HCT116 (cell line): Measurements from ENCODE around the gene CCDC134. TPM values are rescaled to one million over a fixed set of nuclear protein-coding genes. Genes with fewer than 3 reads are reported as not detected.

Experiments
- ATAC-seq: fragments of 200-7000 bp; cut with Tn5 transposase; 2 replicates; pipeline ENCODE4 v1.9.1; 2020; ENCODE audit warnings: mild to moderate bottlenecking, moderate library complexity
- BruUV-seq: library from RNA; stranded (reverse); fragments of 400-500 nt; replicated peaks from 2 replicates; lab custom pipeline; 2021; lab: Mats Ljungman, UMichigan
- CTCF ChIA-PET: fragments of 300-600 bp; sonication (Branson Sonifier 250); formaldehyde crosslinking; loops from one replicate; lab custom pipeline; 2021; ENCODE audit warnings: antibody characterized with exemption; lab: Charles Lee
- POLR2A ChIA-PET: fragments of 300-600, 350-600 bp; sonication (Branson Sonifier 250); formaldehyde crosslinking; loops from one replicate; lab custom pipeline; 2021; ENCODE audit warnings: antibody characterized with exemption; lab: Charles Lee
- RAD21 ChIA-PET, 2 experiments: fragments of 300-600 bp; sonication (Branson Sonifier 250); formaldehyde crosslinking; loops; one replicate each; lab custom pipeline; 2023; ENCODE audit warnings: low total read pairs in 2 of 2; ENCODE audit not compliant: uncharacterized antibody in 2 of 2, unreplicated experiment in 2 of 2, low non-redundant PET in 1 of 2; lab: Charles Lee
- DNase-seq: peaks from one replicate; pipeline ENCODE4 v3.0.0-alpha.2; 2010; ENCODE audit warnings: low read depth, low spot score
- H2AFZ ChIP-seq: fragments of 200-600 bp; shearing (Covaris generic), sonication (generic); 2 replicates; pipeline ENCODE4 v1.6.1; 2017; ENCODE audit warnings: low read depth, mixed run types, mixed read lengths, antibody characterized with exemption, low read length; ENCODE audit not compliant: poor library complexity, severe bottlenecking
- H3K27ac ChIP-seq: 2 replicates; pipeline ENCODE4 v1.5.1; 2012; ENCODE audit warnings: low read depth, low read length
- H3K27me3 ChIP-seq: fragments of 200-600 bp; sonication (generic); 2 replicates; pipeline ENCODE4 v1.6.1; 2016; ENCODE audit warnings: mixed run types, low read length, mixed read lengths; ENCODE audit not compliant: insufficient read depth
- H3K36me3 ChIP-seq, 2 experiments: fragments of 200-500 bp in 1 of 2; fragments of 200-600 bp in 1 of 2; sonication (Bioruptor generic) in 1 of 2; sonication (generic) in 1 of 2; 2 replicates each; pipeline versions ENCODE4 v1.5.1 to v1.6.1; 2014 to 2016; ENCODE audit warnings: low read length in 2 of 2, inconsistent platforms in 1 of 2, mixed read lengths in 1 of 2, mixed run types in 1 of 2; ENCODE audit not compliant: insufficient read depth in 2 of 2, control insufficient read depth in 1 of 2
- H3K4me1 ChIP-seq, 2 experiments: fragments of 200-600 bp in 1 of 2; sonication (generic) in 1 of 2; 2 replicates each; pipeline versions ENCODE4 v1.5.1 to v1.6.1; 2012 to 2017; ENCODE audit warnings: low read length in 2 of 2, inconsistent platforms in 1 of 2, mild to moderate bottlenecking in 1 of 2, mixed read lengths in 1 of 2, mixed run types in 1 of 2, moderate library complexity in 1 of 2; ENCODE audit not compliant: insufficient read depth in 2 of 2, control insufficient read depth in 1 of 2
- H3K4me2 ChIP-seq: fragments of 200-600 bp; sonication (generic); 2 replicates; pipeline ENCODE4 v1.6.1; 2017; ENCODE audit warnings: mixed run types, low read length, mixed read lengths
- H3K4me3 ChIP-seq, 2 experiments: fragments of 200-600 bp in 1 of 2; sonication (generic) in 1 of 2; replicated peaks in 1 of 2; 2 replicates each; pipeline ENCODE4 v1.5.1; 2011 to 2016; ENCODE audit warnings: low read length in 2 of 2, control low read depth in 1 of 2, low read depth in 1 of 2, mild to moderate bottlenecking in 1 of 2, mixed read lengths in 1 of 2, mixed run types in 1 of 2
- H3K79me2 ChIP-seq: fragments of 200-600 bp; sonication (generic); 2 replicates; pipeline ENCODE4 v1.6.1; 2017; ENCODE audit warnings: mild to moderate bottlenecking, mixed run types, low read length, moderate library complexity, mixed read lengths; ENCODE audit not compliant: insufficient read depth
- H3K9ac ChIP-seq: fragments of 200-600 bp; sonication (generic); 2 replicates; pipeline ENCODE4 v1.6.1; 2016; ENCODE audit warnings: low read length, mixed read lengths
- H3K9me2 ChIP-seq: fragments of 200-600 bp; sonication (generic), shearing (Covaris generic); 2 replicates; pipeline ENCODE4 v1.6.1; 2017; ENCODE audit warnings: mixed run types, mild to moderate bottlenecking, moderate library complexity; ENCODE audit not compliant: insufficient read depth
- H3K9me3 ChIP-seq, 2 experiments: fragments of 200-500 bp in 1 of 2; fragments of 200-600 bp in 1 of 2; sonication (Bioruptor generic) in 1 of 2; sonication (generic) in 1 of 2; 2 replicates each; pipeline ENCODE4 v1.6.1; 2014 to 2017; ENCODE audit warnings: low read length in 2 of 2, mixed read lengths in 2 of 2, inconsistent platforms in 1 of 2, low read depth in 1 of 2, mild to moderate bottlenecking in 1 of 2, mixed run types in 1 of 2, moderate library complexity in 1 of 2; ENCODE audit not compliant: control insufficient read depth in 1 of 2, insufficient read depth in 1 of 2
- H4K20me1 ChIP-seq: fragments of 200-600 bp; sonication (generic), shearing (Covaris generic); 2 replicates; pipeline ENCODE4 v1.6.1; 2017; ENCODE audit warnings: mixed run types, mild to moderate bottlenecking, moderate library complexity; ENCODE audit not compliant: insufficient read depth
- CBX3 ChIP-seq: IDR thresholded peaks from 2 replicates; pipeline ENCODE4 v1.6.1; 2012; ENCODE audit warnings: low read depth
- CEBPB ChIP-seq: IDR thresholded peaks from 2 replicates; pipeline ENCODE4 v1.6.1; 2012; ENCODE audit warnings: low read depth
- CTCF ChIP-seq, 3 experiments: fragments of 200-600 bp in 1 of 3; sonication (generic) in 1 of 3; IDR thresholded peaks in 2 of 3; conservative IDR thresholded peaks in 1 of 3; 2 replicates each; pipeline ENCODE4 v1.5.1; 2012 to 2017; ENCODE audit warnings: low read depth in 2 of 3, low read length in 2 of 3, antibody characterized with exemption in 1 of 3, borderline replicate concordance in 1 of 3, control low read depth in 1 of 3, mild to moderate bottlenecking in 1 of 3, mixed read lengths in 1 of 3, mixed run types in 1 of 3, moderate library complexity in 1 of 3; ENCODE audit not compliant: insufficient read depth in 1 of 3
- EGR1 ChIP-seq: IDR thresholded peaks from 2 replicates; pipeline ENCODE4 v1.6.1; 2012; ENCODE audit warnings: low read depth
- ELF1 ChIP-seq: IDR thresholded peaks from 2 replicates; pipeline ENCODE4 v1.6.1; 2012; ENCODE audit warnings: low read depth, borderline replicate concordance
- FOSL1 ChIP-seq: IDR thresholded peaks from 2 replicates; pipeline ENCODE4 v1.6.1; 2012; ENCODE audit warnings: low read depth
- JUND ChIP-seq: IDR thresholded peaks from 2 replicates; pipeline ENCODE4 v1.6.1; 2012
- MAX ChIP-seq: IDR thresholded peaks from 2 replicates; pipeline ENCODE4 v1.6.1; 2012
- POLR2A ChIP-seq: IDR thresholded peaks from 2 replicates; pipeline ENCODE4 v1.7.0; 2011; ENCODE audit warnings: borderline replicate concordance; ENCODE audit not compliant: insufficient read depth, insufficient read length; ENCODE audit errors: extremely low read depth
- POLR2AphosphoS5 ChIP-seq: IDR thresholded peaks from 2 replicates; pipeline ENCODE4 v1.6.1; 2011; ENCODE audit warnings: mild to moderate bottlenecking, low read depth, low read length, moderate library complexity
- RAD21 ChIP-seq: IDR thresholded peaks from 2 replicates; pipeline ENCODE4 v1.6.1; 2012; ENCODE audit warnings: low read depth, mild to moderate bottlenecking
- REST ChIP-seq: IDR thresholded peaks from 2 replicates; pipeline ENCODE4 v1.6.1; 2012; ENCODE audit warnings: low read depth
- SP1 ChIP-seq: IDR thresholded peaks from 2 replicates; pipeline ENCODE4 v1.6.1; 2012; ENCODE audit warnings: low read depth
- SRF ChIP-seq: IDR thresholded peaks from 2 replicates; pipeline ENCODE4 v1.6.1; 2012; ENCODE audit warnings: low read depth
- TCF7L2 ChIP-seq: IDR thresholded peaks from 2 replicates; pipeline ENCODE4 v1.7.0; 2011; ENCODE audit warnings: borderline replicate concordance, inconsistent platforms; ENCODE audit not compliant: insufficient read depth, insufficient read length; ENCODE audit errors: extremely low read depth
- YY1 ChIP-seq: IDR thresholded peaks from 2 replicates; pipeline ENCODE4 v1.6.1; 2011; ENCODE audit warnings: low read length, low read depth, moderate library complexity, mild to moderate bottlenecking; ENCODE audit not compliant: insufficient replicate concordance; ENCODE audit errors: extremely low read depth
- ZFX ChIP-seq: fragments of 450-650 bp; IDR thresholded peaks from 2 replicates; pipeline ENCODE4 v1.6.1; 2017
- intact Hi-C: fragments of 100-400 bp; cut with micrococcal nuclease; formaldehyde crosslinking; loops from 2 replicates; pipeline ENCODE4 v1.10.0; 2022
- total RNA-seq: library from RNA; stranded (reverse); gene quantifications from one replicate; pipeline ENCODE4 v1.2.1, GENCODE V29; 2021; ENCODE audit not compliant: unreplicated experiment
- TF ChIP-seq, protein P1 (sequence below): IDR thresholded peaks from 2 replicates; pipeline ENCODE4 v1.6.1; 2011; ENCODE audit warnings: mild to moderate bottlenecking, low read length, moderate library complexity; ENCODE audit not compliant: insufficient replicate concordance; ENCODE audit errors: extremely low read depth
- TF ChIP-seq, protein P2 (sequence below): IDR thresholded peaks from 2 replicates; pipeline ENCODE4 v1.6.1; 2012

CCDC134 gene
- total RNA-seq, 1 experiment from 2014 or later, result 15.8 TPM

DNA sequence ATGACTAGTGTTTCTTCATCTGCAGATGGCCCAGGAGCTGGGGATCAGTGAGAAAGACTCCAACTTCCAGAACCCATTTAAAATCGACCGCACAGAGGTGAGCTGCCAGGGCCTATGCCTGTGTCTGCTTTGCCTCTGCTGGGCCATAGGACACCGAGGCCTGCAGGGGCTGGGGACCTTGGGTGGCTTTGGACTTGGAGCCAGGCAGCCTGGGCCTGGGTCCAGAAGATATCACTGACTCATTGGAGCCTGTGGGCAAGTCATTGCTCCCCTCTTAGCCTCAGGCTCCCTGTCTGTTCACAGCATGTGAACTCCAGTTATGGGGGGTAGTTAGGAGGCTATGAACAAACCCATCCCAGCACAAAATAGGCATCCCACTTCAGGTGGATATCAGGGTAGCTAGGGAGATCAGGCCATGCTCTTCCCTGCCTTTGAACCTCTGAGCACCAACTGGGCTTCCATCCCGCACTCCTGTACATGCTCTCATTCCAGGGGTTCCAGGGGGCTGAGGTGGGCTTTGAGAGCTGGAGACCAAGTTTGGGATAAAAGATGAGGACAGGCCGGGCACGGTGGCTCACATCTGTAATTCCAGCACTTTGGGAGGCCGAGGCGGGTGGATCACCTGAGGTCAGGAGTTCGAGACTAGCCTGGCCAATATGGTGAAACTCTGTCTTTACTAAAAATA lies 13.4 kb downstream of the CCDC134 start:
- Histone ChIP-seq H2AFZ (no peak overlapping the region), H3K27me3 (no peaks in the 10 kb centered on the region), H3K4me2 (no peak overlapping the region), H3K9me3 (no peaks in the 10 kb centered on the region), H3K9me2 (no peaks in the 10 kb centered on the region), H3K4me3 (no peak overlapping the region), H3K9ac (no peak overlapping the region), H4K20me1 (no peaks in the 10 kb centered on the region; the same call in 1 of the 2 replicates), H3K36me3 (peaks cover 2 to 10% of the 10 kb centered on the region in 2 experiments; a peak in 3 of 4 replicates), H3K79me2 (peaks cover 8% of the 10 kb centered on the region; the same call in 1 of the 2 replicates), H3K27ac (no peak overlapping the region), H3K4me1 (no peaks in the 10 kb centered on the region)
- no peak for ATAC-seq
- ChIA-PET CTCF (no interaction called here), RAD21 (no interaction called here), POLR2A (no interaction called here)
- DNase-seq, result no peak
- BruUV-seq, result no TSS peak
- intact Hi-C loops, result no loop called here
- TF ChIP-seq, protein P1, sequence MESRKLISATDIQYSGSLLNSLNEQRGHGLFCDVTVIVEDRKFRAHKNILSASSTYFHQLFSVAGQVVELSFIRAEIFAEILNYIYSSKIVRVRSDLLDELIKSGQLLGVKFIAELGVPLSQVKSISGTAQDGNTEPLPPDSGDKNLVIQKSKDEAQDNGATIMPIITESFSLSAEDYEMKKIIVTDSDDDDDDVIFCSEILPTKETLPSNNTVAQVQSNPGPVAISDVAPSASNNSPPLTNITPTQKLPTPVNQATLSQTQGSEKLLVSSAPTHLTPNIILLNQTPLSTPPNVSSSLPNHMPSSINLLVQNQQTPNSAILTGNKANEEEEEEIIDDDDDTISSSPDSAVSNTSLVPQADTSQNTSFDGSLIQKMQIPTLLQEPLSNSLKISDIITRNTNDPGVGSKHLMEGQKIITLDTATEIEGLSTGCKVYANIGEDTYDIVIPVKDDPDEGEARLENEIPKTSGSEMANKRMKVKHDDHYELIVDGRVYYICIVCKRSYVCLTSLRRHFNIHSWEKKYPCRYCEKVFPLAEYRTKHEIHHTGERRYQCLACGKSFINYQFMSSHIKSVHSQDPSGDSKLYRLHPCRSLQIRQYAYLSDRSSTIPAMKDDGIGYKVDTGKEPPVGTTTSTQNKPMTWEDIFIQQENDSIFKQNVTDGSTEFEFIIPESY, result no peak
- TF ChIP-seq ELF1 (no peak), JUND (no peak), REST (no peak), SP1 (no peak), POLR2AphosphoS5 (no peak), POLR2A (no peak), MAX (no peak), YY1 (no peak), CTCF (IDR thresholded peaks at IDR 0.05 in 2 of 3, conservative IDR thresholded peaks at IDR 0.05 in 1 of 3; ENCODE audit: borderline replicate concordance in 1 of 3, insufficient read depth in 1 of 3, low read depth in 2 of 3, low read length in 2 of 3) (no peak), FOSL1 (no peak), CBX3 (no peak), ZFX (no peak), CEBPB (no peak), RAD21 (no peak), EGR1 (no peak), SRF (no peak), TCF7L2 (no peak)
- TF ChIP-seq, protein P2, sequence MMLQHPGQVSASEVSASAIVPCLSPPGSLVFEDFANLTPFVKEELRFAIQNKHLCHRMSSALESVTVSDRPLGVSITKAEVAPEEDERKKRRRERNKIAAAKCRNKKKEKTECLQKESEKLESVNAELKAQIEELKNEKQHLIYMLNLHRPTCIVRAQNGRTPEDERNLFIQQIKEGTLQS, result no peak
